A673 (cell line): ENCODE data around the gene DMC1. TPM values are rescaled to one million over a fixed set of nuclear protein-coding genes. Genes with fewer than 3 reads are reported as not detected.

Experiments
- BruUV-seq: library from RNA; stranded (reverse); fragments of 400-500 nt; replicated peaks from 2 replicates; lab custom pipeline; 2021; lab: Mats Ljungman, UMichigan
- CTCF ChIA-PET: fragments of 300-600 bp; sonication (Branson Sonifier 250); formaldehyde crosslinking; loops from one replicate; lab custom pipeline; 2022; ENCODE audit warnings: antibody characterized with exemption; lab: Charles Lee
- POLR2A ChIA-PET: fragments of 300-600 bp; sonication (Branson Sonifier 250); formaldehyde crosslinking; loops from one replicate; lab custom pipeline; 2022; ENCODE audit warnings: antibody characterized with exemption; ENCODE audit not compliant: low non-redundant PET; lab: Charles Lee
- DNase-seq: peaks from one replicate; pipeline ENCODE4 v3.0.0-alpha.2; 2015; ENCODE audit warnings: low spot score
- H3K27ac ChIP-seq: fragments of 200-600 bp; sonication (generic); 2 replicates; pipeline ENCODE4 v1.5.1; 2016; ENCODE audit warnings: mixed run types, low read depth, mild to moderate bottlenecking, mixed read lengths, antibody characterized with exemption, low read length; ENCODE audit not compliant: poor library complexity, severe bottlenecking
- H3K27me3 ChIP-seq: fragments of 200-600 bp; sonication (generic); replicated peaks from 2 replicates; pipeline ENCODE4 v1.6.1; 2017; ENCODE audit warnings: mixed run types, low read depth, mild to moderate bottlenecking, mixed read lengths, antibody characterized with exemption, low read length; ENCODE audit not compliant: insufficient read depth, poor library complexity
- H3K36me3 ChIP-seq: fragments of 200-600 bp; sonication (generic); 2 replicates; pipeline ENCODE4 v1.6.1; 2016; ENCODE audit warnings: mixed run types, mild to moderate bottlenecking, mixed read lengths, antibody characterized with exemption, low read length; ENCODE audit not compliant: insufficient read depth, poor library complexity, severe bottlenecking
- H3K4me1 ChIP-seq: fragments of 200-600 bp; sonication (generic); 2 replicates; pipeline ENCODE4 v1.6.1; 2017; ENCODE audit warnings: mixed run types, mild to moderate bottlenecking, mixed read lengths, antibody characterized with exemption, low read length; ENCODE audit not compliant: insufficient read depth, poor library complexity, severe bottlenecking
- H3K4me3 ChIP-seq: fragments of 200-600 bp; sonication (generic); 2 replicates; pipeline ENCODE4 v1.5.1; 2016; ENCODE audit warnings: low read depth, mixed run types, mild to moderate bottlenecking, mixed read lengths, low read length; ENCODE audit not compliant: poor library complexity, severe bottlenecking
- H3K9me3 ChIP-seq: fragments of 200-600 bp; sonication (generic); 2 replicates; pipeline ENCODE4 v1.6.1; 2016; ENCODE audit warnings: mixed run types, low read depth, mild to moderate bottlenecking, mixed read lengths, antibody characterized with exemption, low read length; ENCODE audit not compliant: poor library complexity, severe bottlenecking
- CTCF ChIP-seq: fragments of 300-800, 200-600 bp; sonication (generic); conservative IDR thresholded peaks from 2 replicates; pipeline ENCODE4 v1.5.1; 2017; ENCODE audit warnings: low read depth, mild to moderate bottlenecking, antibody characterized with exemption, low read length, moderate library complexity, mixed read lengths
- EZH2 ChIP-seq: fragments of 200-600 bp; sonication (generic); IDR thresholded peaks from 2 replicates; pipeline ENCODE4 v1.6.1; 2017; ENCODE audit warnings: borderline replicate concordance, low read depth, mild to moderate bottlenecking, mixed read lengths, antibody characterized with exemption, low read length; ENCODE audit not compliant: poor library complexity, severe bottlenecking
- intact Hi-C: fragments of 100-400 bp; cut with micrococcal nuclease; formaldehyde crosslinking; loops from one replicate; pipeline ENCODE4 v1.10.0; 2022; ENCODE audit not compliant: unreplicated experiment
- total RNA-seq: library from RNA; stranded (reverse); gene quantifications from 2 replicates; pipeline ENCODE4 v1.2.3, GENCODE V29; 2021

Gene DMC1
- total RNA-seq, 1 experiment from 2014 or later = 2.3 TPM

DNA sequence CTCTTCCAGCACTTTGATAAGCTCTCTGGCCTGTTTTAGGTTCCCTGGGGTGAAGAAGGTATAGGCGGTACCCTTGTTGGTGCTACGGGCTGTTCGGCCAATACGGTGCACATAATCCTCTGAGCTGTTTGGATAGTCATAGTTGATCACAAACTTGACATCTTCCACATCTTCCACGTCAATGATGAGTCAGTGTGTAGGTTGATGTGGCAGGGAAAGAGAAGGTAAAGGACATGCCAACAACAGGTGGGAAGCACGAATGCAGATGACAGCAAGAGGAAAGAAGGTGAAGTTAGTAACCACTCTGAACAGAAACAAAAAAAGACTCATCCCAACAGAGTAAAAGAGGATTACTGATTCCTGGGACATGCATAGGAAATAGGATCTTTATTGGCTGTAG, 82.0 kb downstream of the DMC1 start:
- POLR2A ChIA-PET = no interaction called here
- Histone ChIP-seq H3K36me3 (peaks cover 99% of the 10 kb centered on the region), H3K9me3 (no peaks in the 10 kb centered on the region), H3K27me3 (no peaks in the 10 kb centered on the region), H3K4me1 (no peaks in the 10 kb centered on the region), H3K4me3 (no peak overlapping the region), H3K27ac (no peak overlapping the region)
- CTCF ChIA-PET = interaction anchor here (0.6 kb wide), 1 partner anchor 219 kb away, joined by 3 read pairs; no protein-coding TSS in a partner anchor
- no TSS peak for BruUV-seq
- intact Hi-C loops = no loop called here
- TF ChIP-seq EZH2 = no peak
- TF ChIP-seq CTCF = no peak
- no peak for DNase-seq

DNA sequence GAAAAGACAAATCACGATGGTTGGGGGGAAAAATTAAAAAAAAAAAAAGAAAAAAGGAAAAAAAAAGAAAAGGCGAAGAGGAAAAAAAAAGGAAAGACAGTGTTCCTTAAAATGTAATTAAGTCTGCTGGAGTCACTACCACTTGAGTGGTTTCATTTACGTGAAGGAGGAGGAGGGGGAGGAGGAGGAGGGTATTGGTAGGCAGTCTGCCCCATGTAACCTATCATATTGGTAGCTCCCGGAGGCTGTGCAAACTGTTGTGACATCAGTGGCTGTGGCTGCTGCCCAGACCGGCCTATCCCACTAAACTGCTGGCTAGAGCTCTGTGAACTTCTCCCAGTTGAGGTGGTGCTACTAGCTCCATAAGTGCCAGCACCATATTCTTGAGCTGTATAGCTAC, 84.2 kb downstream of the DMC1 start:
- no peak for TF ChIP-seq EZH2
- TF ChIP-seq CTCF = no peak
- intact Hi-C loops = no loop called here
- BruUV-seq = no TSS peak
- ChIA-PET CTCF (interaction anchor here (0.6 kb wide), 1 partner anchor 289 kb away, joined by 4 read pairs; no protein-coding TSS in a partner anchor), POLR2A (no interaction called here)
- Histone ChIP-seq H3K4me1 (no peaks in the 10 kb centered on the region), H3K36me3 (peaks cover 97% of the 10 kb centered on the region), H3K27ac (no peak overlapping the region), H3K9me3 (no peaks in the 10 kb centered on the region), H3K27me3 (no peaks in the 10 kb centered on the region), H3K4me3 (no peak overlapping the region)
- DNase-seq = no peak

DNA sequence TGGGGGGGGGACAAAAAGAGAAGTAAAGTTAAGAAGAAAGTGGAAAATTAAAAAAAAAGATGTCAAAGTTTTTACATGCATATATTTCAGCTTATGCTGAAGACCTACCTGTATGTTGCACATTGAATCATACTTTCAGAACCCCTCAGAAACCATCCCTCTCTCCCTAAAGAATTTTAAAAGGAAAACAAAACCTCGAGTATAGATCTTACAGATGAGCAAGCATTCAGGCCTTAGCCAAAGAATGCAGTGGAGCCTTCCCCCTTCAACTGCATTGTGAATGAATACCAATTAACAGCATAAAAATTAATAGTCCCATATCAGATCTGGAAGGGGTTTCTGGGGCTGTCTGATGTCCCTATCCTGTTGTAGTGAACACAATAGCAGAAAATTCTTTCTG, 85.7 kb downstream of the DMC1 start:
- Histone ChIP-seq H3K27me3 (no peaks in the 10 kb centered on the region), H3K4me1 (peaks cover 2% of the 10 kb centered on the region), H3K27ac (no peak overlapping the region), H3K9me3 (no peaks in the 10 kb centered on the region), H3K4me3 (no peak overlapping the region), H3K36me3 (peaks cover 82% of the 10 kb centered on the region)
- POLR2A ChIA-PET = no interaction called here
- no TSS peak for BruUV-seq
- TF ChIP-seq EZH2 (no peak), CTCF (no peak)
- CTCF ChIA-PET = no interaction called here
- intact Hi-C loops = no loop called here
- DNase-seq = no peak
